AG10803 (cell line): ENCODE results near the gene WBP2.
"Not testable (repeated sequence)": the region's sequence is repeated elsewhere in the genome, so short reads cannot be mapped to it uniquely, and the experiment has no call there.

Source experiments
- DNase-seq: peaks from one replicate; pipeline ENCODE4 v3.0.0; 2010; ENCODE audit warnings: low read depth
- H3K4me3 ChIP-seq: 2 replicates; pipeline ENCODE4 v1.5.1; 2011; ENCODE audit warnings: mild to moderate bottlenecking, low read length, control low read depth
- CTCF ChIP-seq: conservative IDR thresholded peaks from 2 replicates; pipeline ENCODE4 v1.5.1; 2011; ENCODE audit warnings: mild to moderate bottlenecking, low read length, control low read depth, inconsistent platforms

WBP2 gene

DNA sequence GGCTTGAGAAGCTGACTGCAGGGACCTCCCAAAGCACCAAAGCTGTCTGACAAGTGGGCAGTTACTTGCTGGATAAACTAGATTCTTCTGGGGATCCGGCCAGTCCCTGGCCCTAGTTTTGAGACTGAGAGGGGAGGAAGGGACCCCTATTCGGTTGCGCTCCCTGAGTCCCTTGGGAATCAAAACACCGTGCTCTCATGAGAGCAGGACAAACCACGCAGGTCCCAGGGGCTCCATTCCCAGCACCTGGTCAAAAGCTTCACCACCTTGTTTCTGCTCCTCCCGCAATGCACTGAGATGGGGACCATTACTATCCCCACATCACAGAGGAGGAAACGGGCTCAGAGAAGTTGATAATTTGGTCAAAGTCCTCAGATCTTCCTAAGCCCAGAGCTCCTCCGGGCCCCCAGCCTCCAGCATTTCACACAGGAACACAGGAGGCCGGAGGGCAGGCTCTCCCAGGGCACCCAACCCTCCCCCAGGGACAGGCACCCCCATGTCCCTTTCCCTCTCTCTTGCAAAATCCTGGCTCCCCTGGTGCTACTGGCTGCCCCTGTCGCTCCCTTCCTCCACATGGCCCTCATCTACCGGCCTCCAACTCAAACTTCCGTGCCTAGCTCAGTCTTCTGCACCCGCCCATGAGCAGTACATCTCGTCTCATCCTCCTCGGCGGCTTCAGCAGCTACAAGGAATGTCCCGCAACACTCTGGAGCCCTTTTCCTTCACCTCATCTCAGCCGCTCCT is 38.3 kb upstream of the WBP2 start:
- no peak for TF ChIP-seq CTCF
- no peak overlapping the region for H3K4me3 ChIP-seq
- DNase-seq, result no peak

DNA sequence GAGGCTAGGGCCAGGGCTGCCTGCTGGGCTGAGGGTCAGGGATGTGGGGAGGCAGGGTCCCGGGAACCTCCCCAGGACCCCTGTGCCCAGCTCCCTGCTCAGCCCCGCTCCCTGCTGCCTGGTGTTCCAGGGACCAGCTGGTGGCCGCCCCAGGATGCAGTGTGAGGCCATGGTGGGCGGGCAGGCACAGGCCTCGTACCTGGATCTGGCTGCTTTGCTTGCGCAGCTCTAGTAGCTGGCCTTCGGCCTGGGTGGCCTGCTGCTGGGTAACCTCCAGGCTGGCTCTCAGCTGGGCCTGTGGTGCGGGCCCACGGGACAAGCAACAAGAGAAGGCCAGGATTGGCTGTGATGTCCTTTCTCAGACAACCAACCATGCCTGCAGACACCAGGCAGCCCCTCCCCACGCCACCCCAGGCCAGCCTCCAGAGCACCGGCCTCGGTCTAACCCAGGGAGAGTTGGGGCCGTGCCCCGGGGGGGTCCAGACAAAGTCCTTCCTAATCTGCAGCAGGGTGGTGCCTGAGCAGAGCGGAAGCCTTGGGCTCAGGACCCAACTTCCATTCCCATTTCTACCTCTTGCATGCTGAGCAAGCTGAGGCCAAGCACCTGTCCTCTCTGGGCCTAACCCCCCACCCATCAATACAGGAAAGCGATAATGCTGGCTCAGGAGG is 37.6 kb upstream of the WBP2 start:
- no peak for TF ChIP-seq CTCF
- H3K4me3 ChIP-seq, result no peak overlapping the region
- no peak for DNase-seq

DNA sequence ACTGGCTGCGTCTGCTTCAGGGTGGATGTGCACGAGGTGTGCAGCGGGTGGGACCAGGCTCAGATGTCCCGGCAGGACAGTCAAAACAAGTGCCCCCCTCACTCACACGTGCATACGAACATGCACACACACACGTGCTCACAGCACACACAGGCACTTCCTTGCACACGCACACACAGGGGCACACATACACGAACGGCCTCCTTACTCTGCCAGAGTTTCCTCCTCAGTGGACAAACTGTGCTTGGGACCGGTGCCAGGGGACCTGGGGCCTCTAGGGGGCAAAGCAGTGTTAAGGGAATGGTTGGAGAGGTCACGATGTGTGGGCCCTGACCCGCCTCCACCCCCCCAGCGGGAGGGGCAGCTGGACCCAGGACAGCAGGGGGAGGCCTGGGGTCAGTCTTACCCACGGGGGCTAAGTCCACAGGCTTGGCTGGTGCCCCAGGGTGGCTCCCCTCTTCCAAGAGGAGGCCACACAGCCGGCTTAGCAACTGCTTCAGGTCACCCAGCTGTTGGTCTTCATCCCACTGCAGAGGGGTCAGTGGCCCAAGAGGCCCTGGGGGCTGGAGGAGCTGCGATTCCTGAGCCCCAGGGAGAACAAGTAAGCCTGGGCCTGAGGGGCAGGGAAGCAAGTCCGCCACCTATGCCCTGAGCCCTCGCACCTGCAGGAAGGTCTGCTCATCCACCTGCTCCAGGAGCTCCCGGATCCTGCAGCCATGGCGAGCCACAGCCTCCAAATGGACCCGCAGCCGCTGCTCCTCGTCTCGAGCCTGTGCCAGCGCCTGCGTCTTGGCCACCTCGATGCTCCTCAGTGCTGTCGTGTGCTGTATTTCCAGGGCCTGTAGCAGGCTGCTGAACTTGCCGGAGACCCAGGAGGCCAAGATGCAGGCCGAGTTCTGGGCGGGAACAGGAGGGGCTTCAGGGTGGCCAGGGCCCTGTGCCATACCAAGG is 36.7 kb upstream of the WBP2 start:
- DNase-seq, result no peak
- no peak for TF ChIP-seq CTCF
- no peak overlapping the region for H3K4me3 ChIP-seq

DNA sequence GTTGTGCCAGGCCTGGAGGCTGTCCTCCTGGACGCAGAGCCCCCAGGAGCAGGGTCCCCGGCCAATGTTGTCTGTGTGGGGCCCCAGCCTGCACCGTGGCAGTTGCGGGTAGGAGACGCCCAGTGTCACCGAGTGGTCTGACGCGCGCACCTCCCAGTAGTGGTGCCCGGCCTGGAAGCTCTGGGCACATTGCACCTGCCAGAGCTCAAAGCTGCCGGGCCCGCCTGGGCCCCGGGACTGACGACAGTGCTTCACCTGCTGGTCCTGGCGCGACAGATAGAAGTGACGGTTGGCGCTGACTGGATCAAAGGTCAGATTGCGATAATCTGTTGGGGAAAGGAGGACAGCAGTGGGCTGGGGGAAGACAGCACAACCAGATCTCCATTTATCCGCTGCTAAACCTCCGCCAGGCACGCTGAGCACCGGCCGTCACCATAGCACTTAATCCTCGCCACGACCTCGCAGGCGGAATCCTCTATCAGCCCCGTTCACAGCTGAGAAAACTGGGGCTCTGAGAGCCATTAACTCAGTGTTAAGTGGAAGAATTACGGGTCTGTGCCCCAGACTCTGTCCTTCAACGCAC is 36.0 kb upstream of the WBP2 start:
- no peak for DNase-seq
- H3K4me3 ChIP-seq, result no peak overlapping the region
- no peak for TF ChIP-seq CTCF

DNA sequence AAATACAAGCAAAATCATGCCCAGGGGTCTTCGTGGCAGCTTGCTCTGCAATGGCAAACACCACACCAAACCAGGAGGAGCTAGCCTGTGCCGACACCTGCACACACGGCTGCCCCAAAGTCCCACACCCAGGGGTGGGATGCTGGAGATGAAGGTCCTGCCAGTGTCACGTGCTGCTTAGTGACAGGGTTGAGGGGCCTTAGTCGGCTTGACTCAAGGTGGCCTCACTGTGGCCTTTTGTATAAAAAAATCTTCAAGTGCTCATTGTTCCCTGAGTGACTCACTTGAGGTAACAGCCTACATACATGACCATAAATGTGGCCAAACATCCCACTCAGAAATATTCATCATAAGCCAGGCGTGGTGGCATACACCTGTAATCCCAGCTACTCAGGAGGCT is 34.3 kb upstream of the WBP2 start:
- TF ChIP-seq CTCF, result no peak
- no peak overlapping the region for H3K4me3 ChIP-seq
- DNase-seq, result no peak

DNA sequence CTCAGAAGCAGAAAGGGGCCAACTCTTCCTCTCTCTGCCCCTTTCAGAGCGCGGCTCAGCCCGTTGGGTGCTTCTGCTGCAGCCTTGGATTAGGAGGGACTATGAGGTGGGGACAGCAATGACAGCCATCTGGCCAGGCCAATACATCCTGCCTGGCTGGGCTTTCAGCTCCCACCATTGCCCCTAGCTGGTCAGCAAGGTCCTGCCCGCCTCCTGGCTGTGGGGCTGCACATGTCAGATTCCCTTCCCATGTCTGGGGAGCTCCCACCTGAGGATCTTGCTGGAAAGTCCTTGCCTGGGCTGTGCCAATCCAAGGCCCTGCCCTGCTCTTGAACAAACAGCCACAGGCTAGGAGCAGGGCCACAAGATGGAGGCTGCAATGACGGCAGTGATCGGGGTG is 33.3 kb upstream of the WBP2 start:
- no peak overlapping the region for H3K4me3 ChIP-seq
- no peak for DNase-seq
- TF ChIP-seq CTCF, result no peak

DNA sequence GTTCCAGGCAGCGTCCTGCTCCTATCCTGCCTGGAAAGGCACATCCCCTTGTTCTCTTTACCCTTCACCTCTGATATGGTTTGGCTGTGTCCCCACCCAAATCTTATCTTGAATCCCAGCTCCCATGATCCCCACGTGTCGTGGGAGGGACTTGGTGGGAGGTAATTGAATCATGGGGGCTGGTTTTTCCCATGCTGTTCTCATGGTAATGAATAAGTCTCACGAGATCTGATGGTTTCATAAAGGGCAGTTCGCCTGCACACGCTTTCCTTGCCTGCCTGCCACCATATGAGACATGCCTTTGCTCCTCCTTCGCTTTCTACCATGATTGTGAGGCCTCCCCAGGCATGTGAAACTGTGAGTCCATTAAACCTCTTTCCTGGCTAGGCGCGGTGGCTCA is 30.7 kb upstream of the WBP2 start:
- not testable (repeated sequence) for H3K4me3 ChIP-seq, DNase-seq
